ENCODE measurements around the gene POLR1A. TPM values are rescaled to one million over a fixed set of nuclear protein-coding genes. Genes with fewer than 3 reads are reported as not detected.

POLR1A gene
- total and polyA plus RNA-seq, 2 of the 13 experiments (the other 11 are each of a cell fraction or from before 2014, with no cell fraction given): 7.2 to 39.9 TPM

- TF ChIP-seq THAP8 (CRISPR knock-in tag; IDR thresholded peaks at IDR 0.05; ENCODE audit: borderline replicate concordance): no peak
- TF ChIP-seq ZKSCAN1 (IDR thresholded peaks at IDR 0.05; ENCODE audit: low read length): no peak
- no peak for TF ChIP-seq HHEX (CRISPR knock-in tag; IDR thresholded peaks at IDR 0.05)
- TF ChIP-seq EHMT2 (IDR thresholded peaks at IDR 0.05; ENCODE audit: borderline replicate concordance, low read depth, low read length): no peak; the same call in 1 of the 2 replicates
- TF ChIP-seq ATF7-NPFF (CRISPR knock-in tag; IDR thresholded peaks at IDR 0.05; ENCODE audit: low read depth): peak; percentile 61
- TF ChIP-seq DDIT3 (CRISPR knock-in tag; IDR thresholded peaks at IDR 0.05): no peak
- TF ChIP-seq MYNN (CRISPR knock-in tag; IDR thresholded peaks at IDR 0.05; ENCODE audit: low read depth): peak; percentile 38; the same call in 1 of the 2 replicates
- 0 out of 2 replicates have a peak, but pooled peaks have one; percentile 10 for TF ChIP-seq TP53 (CRISPR knock-in tag; conservative IDR thresholded peaks at IDR 0.05)
- TF ChIP-seq MTA1 (CRISPR knock-in tag; IDR thresholded peaks at IDR 0.05; ENCODE audit: borderline replicate concordance): peak; percentile 60; the same call in 1 of the 2 replicates
- no peak for TF ChIP-seq GTF3A (CRISPR knock-in tag; conservative IDR thresholded peaks at IDR 0.05)
- TF ChIP-seq RXRB (CRISPR knock-in tag; IDR thresholded peaks at IDR 0.05; ENCODE audit: borderline replicate concordance): peak; percentile 72
- TF ChIP-seq KMT2A (CRISPR knock-in tag; IDR thresholded peaks at IDR 0.05): peak; percentile 98
- no peak for TF ChIP-seq ZBTB40 (IDR thresholded peaks at IDR 0.05)
- peak; percentile 80 for TF ChIP-seq ZBTB40 (CRISPR knock-in tag; IDR thresholded peaks at IDR 0.05)
- no peak; the same call in 1 of the 2 replicates for TF ChIP-seq MLXIP (CRISPR knock-in tag; IDR thresholded peaks at IDR 0.05; ENCODE audit: borderline replicate concordance)
Measured at GRCh38 chr2:86105969-86106945, 571 bp upstream of the POLR1A start, which contains the start of gene PTCD3 (continued).
